Testis (tissue), 3 donors: ENCODE data around the gene CGB2. TPM values are rescaled to one million over a fixed set of nuclear protein-coding genes. Genes with fewer than 3 reads are reported as not detected.

Experiments
- DNase-seq: peaks from one replicate; pipeline ENCODE4 v3.0.0-alpha.2; 2019
- H3K27ac ChIP-seq, 2 donors: fragments of 200-600 bp; sonication (generic); one replicate each; pipeline ENCODE4 v1.5.1; 2019
- H3K27me3 ChIP-seq: fragments of 200-600 bp; sonication (generic); one replicate; pipeline ENCODE4 v1.5.1; 2019
- H3K36me3 ChIP-seq: fragments of 200-600 bp; sonication (generic); one replicate; pipeline ENCODE4 v1.5.1; 2017; ENCODE audit warnings: low read depth; ENCODE audit errors: missing control alignments
- H3K4me1 ChIP-seq: fragments of 200-600 bp; sonication (generic); one replicate; pipeline ENCODE4 v1.5.1; 2019
- H3K4me3 ChIP-seq, 2 donors: fragments of 200-600 bp; sonication (generic); one replicate each; pipeline ENCODE4 v1.5.1; 2017 to 2019
- H3K9me3 ChIP-seq: fragments of 200-600 bp; sonication (generic); one replicate; pipeline ENCODE4 v1.5.1; 2017
- POLR2A ChIP-seq: fragments of 450-650 bp; IDR thresholded peaks from one replicate; pipeline ENCODE4 v1.6.1; 2017; ENCODE audit warnings: antibody characterized with exemption, mild to moderate bottlenecking, moderate library complexity
- WGBS, 2 donors: methylation state at CpG; one replicate each; pipeline ENCODE4 v1.1.5; 2018; 5-methylcytosine and 5-hydroxymethylcytosine counted together
- intact Hi-C: fragments of 100-400 bp; cut with DNase I; formaldehyde crosslinking; loops from one replicate; pipeline ENCODE4 v1.15.1; 2023; ENCODE audit warnings: low total_unique reads
- polyA plus RNA-seq: library from polyadenylated mRNA; stranded (reverse); fragments of 350-450 nt; fragmentation: Illumina TruSeq; extraction: RNeasy Lipid Tissue Mini Kit (QIAGEN cat#74804); gene quantifications from one replicate; pipeline ENCODE4 v1.2.3, GENCODE V29; 2014; ENCODE audit warnings: low read depth, low replicate concordance; ENCODE audit not compliant: insufficient read depth
- total RNA-seq, 2 donors: library from RNA; depleted of rRNA; stranded (reverse); fragments of >200 nt; gene quantifications; one replicate each; pipeline ENCODE4 v1.2.3, GENCODE V29; 2016
- TF ChIP-seq, protein P1 (sequence below), 3 experiments: fragments of 450-650 bp in 2 of 3; fragments of 200-600 bp in 1 of 3; sonication (generic) in 1 of 3; IDR thresholded peaks; one replicate each; pipeline ENCODE4 v1.5.1; 2016 to 2019; ENCODE audit warnings: antibody characterized with exemption in 3 of 3, mild to moderate bottlenecking in 2 of 3, moderate library complexity in 1 of 3

Gene CGB2
- total and polyA plus RNA-seq, 3 donors from 2014 or later = 0.99 to 3.6 (median 2.5) TPM

- no peak overlapping the region for H3K27ac ChIP-seq
- no peak for TF ChIP-seq POLR2A
- TF ChIP-seq, protein P1, sequence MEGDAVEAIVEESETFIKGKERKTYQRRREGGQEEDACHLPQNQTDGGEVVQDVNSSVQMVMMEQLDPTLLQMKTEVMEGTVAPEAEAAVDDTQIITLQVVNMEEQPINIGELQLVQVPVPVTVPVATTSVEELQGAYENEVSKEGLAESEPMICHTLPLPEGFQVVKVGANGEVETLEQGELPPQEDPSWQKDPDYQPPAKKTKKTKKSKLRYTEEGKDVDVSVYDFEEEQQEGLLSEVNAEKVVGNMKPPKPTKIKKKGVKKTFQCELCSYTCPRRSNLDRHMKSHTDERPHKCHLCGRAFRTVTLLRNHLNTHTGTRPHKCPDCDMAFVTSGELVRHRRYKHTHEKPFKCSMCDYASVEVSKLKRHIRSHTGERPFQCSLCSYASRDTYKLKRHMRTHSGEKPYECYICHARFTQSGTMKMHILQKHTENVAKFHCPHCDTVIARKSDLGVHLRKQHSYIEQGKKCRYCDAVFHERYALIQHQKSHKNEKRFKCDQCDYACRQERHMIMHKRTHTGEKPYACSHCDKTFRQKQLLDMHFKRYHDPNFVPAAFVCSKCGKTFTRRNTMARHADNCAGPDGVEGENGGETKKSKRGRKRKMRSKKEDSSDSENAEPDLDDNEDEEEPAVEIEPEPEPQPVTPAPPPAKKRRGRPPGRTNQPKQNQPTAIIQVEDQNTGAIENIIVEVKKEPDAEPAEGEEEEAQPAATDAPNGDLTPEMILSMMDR (IDR thresholded peaks at IDR 0.05) = no peak
- no peak for DNase-seq
- no peaks in the 10 kb centered on the region for H3K9me3 ChIP-seq
- H3K4me3 ChIP-seq = no peak overlapping the region
- intact Hi-C loops = no loop called here
- H3K27me3 ChIP-seq = no peaks in the 10 kb centered on the region
- 57 to 65% methylated on average over 13 of the region's 13 CpGs for WGBS, 2 donors
- no peaks in the 10 kb centered on the region for H3K36me3 ChIP-seq
- peaks cover 13% of the 10 kb centered on the region for H3K4me1 ChIP-seq
Observed at GRCh38 chr19:49065905-49066512, 34.3 kb downstream of the CGB2 start.

GRCh38 chr19:49067554-49067953 is 35.9 kb downstream of the CGB2 start:
- H3K27me3 ChIP-seq = no peaks in the 10 kb centered on the region
- H3K4me3 ChIP-seq = no peak overlapping the region
- peaks cover 13% of the 10 kb centered on the region for H3K4me1 ChIP-seq
- H3K9me3 ChIP-seq = no peaks in the 10 kb centered on the region
- 53 to 68% methylated on average over 3 of the region's 3 CpGs for WGBS, 2 donors
- TF ChIP-seq, protein P1 (IDR thresholded peaks at IDR 0.05) = no peak
- no peak for TF ChIP-seq POLR2A
- DNase-seq = no peak
- intact Hi-C loops = no loop called here
- no peak overlapping the region for H3K27ac ChIP-seq
- no peaks in the 10 kb centered on the region for H3K36me3 ChIP-seq

DNA sequence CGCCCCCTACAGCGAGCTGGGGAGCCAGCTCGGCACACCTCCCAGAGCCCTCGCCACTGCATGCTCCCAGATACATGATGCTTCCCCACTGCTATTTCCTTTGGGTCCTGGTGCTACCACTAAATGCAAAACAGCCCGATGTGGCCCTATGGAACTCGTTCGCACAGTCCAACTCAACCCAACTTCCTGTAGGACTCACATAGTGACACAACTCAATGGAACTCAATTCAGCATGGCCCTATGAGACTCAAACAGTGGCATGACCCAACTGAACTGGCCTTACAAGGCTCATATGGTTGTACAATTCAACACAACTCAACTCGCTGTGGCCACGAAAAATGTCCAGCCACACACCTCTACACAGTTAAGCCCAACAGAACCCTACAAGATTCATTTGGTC is 37.3 kb downstream of the CGB2 start:
- Histone ChIP-seq H3K27ac (no peak overlapping the region), H3K36me3 (no peaks in the 10 kb centered on the region), H3K4me3 (no peak overlapping the region), H3K4me1 (peaks cover 13% of the 10 kb centered on the region), H3K27me3 (no peaks in the 10 kb centered on the region), H3K9me3 (no peaks in the 10 kb centered on the region)
- no peak for DNase-seq
- intact Hi-C loops = no loop called here
- TF ChIP-seq, protein P1 (IDR thresholded peaks at IDR 0.05) = no peak
- no peak for TF ChIP-seq POLR2A
- WGBS, 2 donors = 92 to 95% methylated on average over 9 of the region's 9 CpGs

- no peak for TF ChIP-seq POLR2A
- TF ChIP-seq, protein P1 (IDR thresholded peaks at IDR 0.05) = no peak
- no peak overlapping the region for H3K27ac ChIP-seq
Observed at GRCh38 chr19:49070416-49070815, 38.7 kb downstream of the CGB2 start.

More at GRCh38 chr19:49070416-49070815, 38.7 kb downstream of the CGB2 start:
- 94 to 95% methylated on average over 20 to 21 of the region's 21 CpGs for WGBS, 2 donors
- intact Hi-C loops = loop anchor here (10.0 kb wide), 1 partner anchor 134 kb away; no protein-coding TSS in a partner anchor
- Histone ChIP-seq H3K36me3 (no peaks in the 10 kb centered on the region), H3K27me3 (no peaks in the 10 kb centered on the region), H3K4me3 (no peak overlapping the region), H3K4me1 (peaks cover 1% of the 10 kb centered on the region), H3K9me3 (no peaks in the 10 kb centered on the region)
- DNase-seq = no peak
